ENCODE data around the gene SRSF3.

GRCh38 chr6:36621371-36621855 is 27.3 kb downstream of the SRSF3 start:
- TF ChIP-seq GATA2 (IDR thresholded peaks at IDR 0.05; ENCODE audit: low read depth, low read length) (no peak), GATA3 (IDR thresholded peaks at IDR 0.05; ENCODE audit: low read depth, low read length) (no peak)

Measured in SH-SY5Y (cell line).